GM20000 (cell line): ENCODE results near the gene FZD4.

Source experiments
- DNase-seq: peaks from one replicate; pipeline ENCODE4 v3.0.0; 2012; ENCODE audit warnings: low spot score
- CTCF ChIP-seq: IDR thresholded peaks from 2 replicates; pipeline ENCODE4 v1.5.1; 2012; ENCODE audit warnings: mild to moderate bottlenecking, control low read depth; ENCODE audit errors: extremely low read depth, missing control alignments

Gene FZD4

GRCh38 chr11:86981777-86982540, 26.8 kb upstream of the FZD4 start:
- no peak for TF ChIP-seq CTCF
- no peak for DNase-seq

GRCh38 chr11:86980086-86980796, 25.0 kb upstream of the FZD4 start:
- TF ChIP-seq CTCF: no peak
- no peak for DNase-seq

- TF ChIP-seq CTCF: no peak
- DNase-seq: peak; percentile 36
These were observed 23.8 kb upstream of the FZD4 start for GRCh38 chr11:86978756-86979608.

- DNase-seq: no peak
- TF ChIP-seq CTCF: no peak
These were observed 23.1 kb upstream of the FZD4 start for GRCh38 chr11:86978247-86978646.

GRCh38 chr11:86977441-86978050, 22.4 kb upstream of the FZD4 start:
- no peak for DNase-seq
- no peak for TF ChIP-seq CTCF

- TF ChIP-seq CTCF: no peak
- DNase-seq: no peak
These were observed 17.5 kb upstream of the FZD4 start for GRCh38 chr11:86972734-86973133.
